Skin of body (tissue), 2 donors: ENCODE data around the gene CATSPERB. TPM values are rescaled to one million over a fixed set of nuclear protein-coding genes. Genes with fewer than 3 reads are reported as not detected.
A peak's percentile ranks its signal among the peaks of the same experiment; 100 is the strongest.
"Not testable (repeated sequence)": the region's sequence is repeated elsewhere in the genome, so short reads cannot be mapped to it uniquely, and the experiment has no call there.

Experiments
- DNase-seq: peaks from one replicate; lab custom pipeline; 2025; lab: John Stamatoyannopoulos, UW
- total RNA-seq: library from RNA; depleted of rRNA; stranded (reverse); fragments of >200 nt; gene quantifications from one replicate; pipeline ENCODE4 v1.2.3, GENCODE V29; 2014

The CATSPERB gene
- total RNA-seq, 1 donor from 2014 or later = 0.89 TPM

- DNase-seq = not testable (repeated sequence)
These were observed 54.2 kb downstream of the CATSPERB start for GRCh38 chr14:91677687-91678086.

- no peak for DNase-seq
These were observed 57.0 kb downstream of the CATSPERB start for GRCh38 chr14:91674911-91675310.

- DNase-seq = no peak
These were observed 62.0 kb downstream of the CATSPERB start for GRCh38 chr14:91669867-91670266.

- DNase-seq = not testable (repeated sequence)
These were observed 64.8 kb downstream of the CATSPERB start for GRCh38 chr14:91667101-91667500.

GRCh38 chr14:91660790-91661189, 71.1 kb downstream of the CATSPERB start:
- no peak for DNase-seq

GRCh38 chr14:91654836-91655235, 77.0 kb downstream of the CATSPERB start:
- no peak for DNase-seq

GRCh38 chr14:91653451-91653850, 78.4 kb downstream of the CATSPERB start:
- no peak for DNase-seq

- DNase-seq = peak; percentile 9
These were observed 82.0 kb downstream of the CATSPERB start for GRCh38 chr14:91649930-91650329.

GRCh38 chr14:91647856-91648255, 84.0 kb downstream of the CATSPERB start:
- DNase-seq = no peak

- DNase-seq = no peak
These were observed 95.3 kb downstream of the CATSPERB start for GRCh38 chr14:91636604-91637003.

- no peak for DNase-seq
These were observed 107.1 kb downstream of the CATSPERB start for GRCh38 chr14:91624757-91625156.

GRCh38 chr14:91614187-91614586, 117.7 kb downstream of the CATSPERB start:
- no peak for DNase-seq

GRCh38 chr14:91613459-91614112, 118.3 kb downstream of the CATSPERB start:
- DNase-seq = no peak

GRCh38 chr14:91611528-91611927, 120.4 kb downstream of the CATSPERB start:
- DNase-seq = no peak

- no peak for DNase-seq
These were observed 122.7 kb downstream of the CATSPERB start for GRCh38 chr14:91609161-91609560.

- no peak for DNase-seq
These were observed 124.4 kb downstream of the CATSPERB start for GRCh38 chr14:91607322-91608047.

- DNase-seq = no peak
These were observed 125.0 kb downstream of the CATSPERB start for GRCh38 chr14:91606851-91607250.

GRCh38 chr14:91604611-91605010, 127.3 kb downstream of the CATSPERB start:
- DNase-seq = not testable (repeated sequence)

- peak; percentile 59 for DNase-seq
These were observed 131.9 kb downstream of the CATSPERB start for GRCh38 chr14:91599994-91600393.

GRCh38 chr14:91595736-91596135, 136.2 kb downstream of the CATSPERB start:
- DNase-seq = no peak

GRCh38 chr14:91593957-91594356, 137.9 kb downstream of the CATSPERB start:
- DNase-seq = not testable (repeated sequence)

GRCh38 chr14:91586410-91586809, 145.5 kb downstream of the CATSPERB start:
- no peak for DNase-seq

- DNase-seq = no peak
These were observed 146.0 kb downstream of the CATSPERB start for GRCh38 chr14:91585856-91586255.
